T-cell (primary cell): ENCODE data around the gene FANCC. TPM values are rescaled to one million over a fixed set of nuclear protein-coding genes. Genes with fewer than 3 reads are reported as not detected.

Experiments used
- ATAC-seq, 4 experiments: fragments of 200-7000 bp in 3 of 4; fragments of 150-1000 bp in 1 of 4; cut with Tn5 transposase; replicated peaks in 1 of 4; 1 replicate in 3 of 4; 2 replicates in 1 of 4; pipeline ENCODE4 v1.10.0; 2021; ENCODE audit warnings: moderate library complexity in 3 of 4, mild to moderate bottlenecking in 2 of 4, moderate number of reproducible peaks in 1 of 4
- CTCF ChIA-PET, 2 donors: fragments of 300-600 bp; sonication (Branson Sonifier 250); formaldehyde crosslinking; loops; one replicate each; lab custom pipeline; 2022; ENCODE audit warnings: antibody characterized with exemption in 2 of 2; lab: Charles Lee
- POLR2A ChIA-PET, 2 donors: fragments of 300-600 bp; sonication (Branson Sonifier 250); formaldehyde crosslinking; loops; one replicate each; lab custom pipeline; 2022; ENCODE audit warnings: antibody characterized with exemption in 2 of 2; lab: Charles Lee
- DNase-seq, 35 experiments: peaks; one replicate each; pipeline versions ENCODE4 v3.0.0 to v3.0.0-alpha.2; 2013 to 2023
- H3K27ac ChIP-seq: one replicate; pipeline ENCODE4 v1.5.1; 2013; ENCODE audit warnings: low read length
- H3K27me3 ChIP-seq, 2 experiments: replicated peaks in 1 of 2; 1 replicate in 1 of 2; 2 replicates in 1 of 2; pipeline versions ENCODE4 v1.6.1 to v1.7.0; 2013; ENCODE audit warnings: low read length in 1 of 2, mixed read lengths in 1 of 2; ENCODE audit not compliant: control insufficient read depth in 2 of 2, insufficient read depth in 2 of 2; ENCODE audit errors: extremely low read depth in 1 of 2
- H3K36me3 ChIP-seq, 2 donors: 1 replicate in 1 of 2; 2 replicates in 1 of 2; pipeline versions ENCODE4 v1.6.1 to v1.7.0; 2013; ENCODE audit warnings: low read length in 1 of 2; ENCODE audit not compliant: control insufficient read depth in 2 of 2, insufficient read depth in 1 of 2; ENCODE audit errors: extremely low read depth in 1 of 2
- H3K4me1 ChIP-seq, 2 experiments: 1 replicate in 1 of 2; 2 replicates in 1 of 2; pipeline versions ENCODE4 v1.6.1 to v1.7.0; 2013; ENCODE audit warnings: low read length in 2 of 2, mixed read lengths in 1 of 2; ENCODE audit not compliant: insufficient read depth in 2 of 2, control insufficient read depth in 1 of 2; ENCODE audit errors: extremely low read depth in 1 of 2
- H3K4me3 ChIP-seq, 2 donors: 1 replicate in 1 of 2; 2 replicates in 1 of 2; pipeline versions ENCODE4 v1.5.1 to v1.7.0; 2013; ENCODE audit warnings: mild to moderate bottlenecking in 2 of 2, low read length in 1 of 2, moderate library complexity in 1 of 2; ENCODE audit not compliant: control insufficient read depth in 1 of 2; ENCODE audit errors: extremely low read depth in 1 of 2
- H3K9me3 ChIP-seq: 2 replicates; pipeline ENCODE4 v1.7.0; 2013
- H3K27ac Mint-ChIP-seq, 2 donors: one replicate each; pipeline ENCODE4 v1.8.0; 2020 to 2021; ENCODE audit warnings: mild to moderate bottlenecking in 2 of 2, mixed read lengths in 2 of 2
- H3K27me3 Mint-ChIP-seq, 2 donors: one replicate each; pipeline ENCODE4 v1.8.0; 2021 to 2022; ENCODE audit warnings: mixed read lengths in 2 of 2
- H3K36me3 Mint-ChIP-seq: one replicate; pipeline ENCODE4 v1.8.0; 2021; ENCODE audit warnings: mixed read lengths
- H3K4me1 Mint-ChIP-seq, 3 donors: one replicate each; pipeline ENCODE4 v1.8.0; 2020 to 2022; ENCODE audit warnings: mixed read lengths in 3 of 3, mild to moderate bottlenecking in 1 of 3
- H3K4me3 Mint-ChIP-seq, 3 donors: one replicate each; pipeline ENCODE4 v1.8.0; 2020 to 2022; ENCODE audit warnings: mild to moderate bottlenecking in 3 of 3, mixed read lengths in 3 of 3, moderate library complexity in 3 of 3
- H3K9me3 Mint-ChIP-seq, 3 donors: one replicate each; pipeline ENCODE4 v1.8.0; 2020 to 2022; ENCODE audit warnings: mixed read lengths in 3 of 3
- WGBS: methylation state at CpG from one replicate; pipeline ENCODE4 v1.1.5; 2013; ENCODE audit warnings: missing lambda C conversion rate; ENCODE audit not compliant: insufficient coverage; 5-methylcytosine and 5-hydroxymethylcytosine counted together
- total RNA-seq, 35 experiments: library from RNA in 6 of 35; stranded (reverse) in 6 of 35; fragments of 120-200 nt in 1 of 35; gene quantifications; one replicate each; pipeline versions ENCODE4 v1.2.1 to v1.2.4 and lab custom pipeline; 2013 to 2026

Gene FANCC
- total RNA-seq, 5 donors from 2014 or later (not counting 1 experiment from before 2014, with no cell fraction given): 4.2 to 11.6 (median 4.8) TPM

GRCh38 chr9:95182854-95183563, 134.5 kb downstream of the FANCC start:
- Histone ChIP-seq H3K4me1 (no peaks in the 10 kb centered on the region), H3K27ac (no peak overlapping the region), H3K27me3 (no peaks in the 10 kb centered on the region), H3K9me3 (no peaks in the 10 kb centered on the region), H3K4me3 (no peak overlapping the region), H3K36me3 (peaks cover 0 to 8% of the 10 kb centered on the region in 2 donors)
- Mint-ChIP-seq H3K36me3 (no peaks in the 10 kb centered on the region), H3K4me1 (peaks cover 0 to 2% (median under 1%) of the 10 kb centered on the region in 3 donors), H3K9me3 (no peaks in the 10 kb centered on the region), H3K27ac (no peak overlapping the region), H3K27me3 (no peaks in the 10 kb centered on the region), H3K4me3 (no peak overlapping the region)
- WGBS: 99% methylated on average over 9 of the region's 11 CpGs
- DNase-seq (no peak), ATAC-seq (no peak)
- ChIA-PET CTCF (no interaction called here), POLR2A (no interaction called here)

- H3K36me3 Mint-ChIP-seq: no peaks in the 10 kb centered on the region
- no peak overlapping the region for H3K4me3 Mint-ChIP-seq
- ATAC-seq (no peak), DNase-seq (no peak)
- H3K9me3 Mint-ChIP-seq: no peaks in the 10 kb centered on the region
- Histone ChIP-seq H3K27me3 (no peaks in the 10 kb centered on the region), H3K9me3 (no peaks in the 10 kb centered on the region), H3K4me1 (no peaks in the 10 kb centered on the region), H3K4me3 (no peak overlapping the region), H3K27ac (no peak overlapping the region), H3K36me3 (peaks cover 0 to 8% of the 10 kb centered on the region in 2 donors)
- WGBS: 72% methylated on average over 3 of the region's 4 CpGs
- H3K27ac Mint-ChIP-seq: no peak overlapping the region
- ChIA-PET CTCF (no interaction called here), POLR2A (no interaction called here)
- H3K27me3 Mint-ChIP-seq: no peaks in the 10 kb centered on the region
- no peaks in the 10 kb centered on the region for H3K4me1 Mint-ChIP-seq
Observed at GRCh38 chr9:95181835-95182234, 135.7 kb downstream of the FANCC start.

- no peak for ATAC-seq
- Histone ChIP-seq H3K9me3 (no peaks in the 10 kb centered on the region), H3K4me1 (no peaks in the 10 kb centered on the region), H3K27ac (no peak overlapping the region), H3K36me3 (peaks cover 0 to 8% of the 10 kb centered on the region in 2 donors), H3K4me3 (no peak overlapping the region), H3K27me3 (no peaks in the 10 kb centered on the region)
- Mint-ChIP-seq H3K27ac (no peak overlapping the region), H3K9me3 (no peaks in the 10 kb centered on the region), H3K4me3 (no peak overlapping the region), H3K36me3 (no peaks in the 10 kb centered on the region), H3K27me3 (no peaks in the 10 kb centered on the region), H3K4me1 (no peaks in the 10 kb centered on the region)
- ChIA-PET POLR2A (no interaction called here), CTCF (no interaction called here)
- peak in 1 of 35 experiments; percentile 27 for DNase-seq
- 71% methylated on average over 1 of the region's 3 CpGs for WGBS
Observed at GRCh38 chr9:95181226-95181818, 136.2 kb downstream of the FANCC start.

DNA sequence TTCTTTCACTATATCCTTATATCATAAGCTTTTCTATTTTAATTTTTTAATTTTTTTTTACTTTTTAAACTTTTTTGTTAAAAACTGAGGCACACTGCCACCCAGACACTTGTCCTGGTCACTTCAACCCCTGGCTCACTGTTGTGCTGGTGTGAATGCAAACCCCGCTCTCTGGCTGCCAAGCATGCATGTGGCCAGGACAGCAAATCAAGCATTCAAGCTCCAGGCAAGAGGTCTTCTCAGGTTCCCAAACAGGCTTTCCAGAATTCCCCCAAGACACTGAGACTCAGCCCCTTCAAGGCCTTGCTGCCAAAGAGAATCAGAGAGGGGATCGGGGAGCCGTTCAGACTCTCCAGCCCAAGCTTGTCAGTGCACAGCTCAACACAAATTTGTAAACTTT, 139.9 kb downstream of the FANCC start:
- ATAC-seq: no peak
- DNase-seq: no peak
- H3K36me3 ChIP-seq: peaks cover 0 to 6% of the 10 kb centered on the region in 2 donors
- WGBS: 100% methylated on average over 1 of the region's 3 CpGs
- H3K36me3 Mint-ChIP-seq: no peaks in the 10 kb centered on the region
- POLR2A ChIA-PET: no interaction called here
- H3K4me1 Mint-ChIP-seq: no peaks in the 10 kb centered on the region
- CTCF ChIA-PET: interaction anchor here (0.6 to 1.5 kb wide), 2 partner anchors 10 to 29 kb away, joined by 3 to 4 read pairs; no protein-coding TSS in a partner anchor
- H3K27ac ChIP-seq: no peak overlapping the region
- no peaks in the 10 kb centered on the region for H3K4me1 ChIP-seq
- no peak overlapping the region for H3K4me3 ChIP-seq
- H3K4me3 Mint-ChIP-seq: no peak overlapping the region
- no peaks in the 10 kb centered on the region for H3K9me3 Mint-ChIP-seq
- no peaks in the 10 kb centered on the region for H3K9me3 ChIP-seq
- no peaks in the 10 kb centered on the region for H3K27me3 ChIP-seq
- H3K27ac Mint-ChIP-seq: no peak overlapping the region
- H3K27me3 Mint-ChIP-seq: no peaks in the 10 kb centered on the region

GRCh38 chr9:95176755-95177319, 140.7 kb downstream of the FANCC start:
- ATAC-seq: no peak
- H3K36me3 ChIP-seq: peaks cover 0 to 3% of the 10 kb centered on the region in 2 donors
- Mint-ChIP-seq H3K4me3 (no peak overlapping the region), H3K36me3 (no peaks in the 10 kb centered on the region), H3K27ac (no peak overlapping the region), H3K9me3 (no peaks in the 10 kb centered on the region), H3K27me3 (no peaks in the 10 kb centered on the region), H3K4me1 (no peaks in the 10 kb centered on the region)
- H3K4me1 ChIP-seq: no peaks in the 10 kb centered on the region
- no peak overlapping the region for H3K4me3 ChIP-seq
- no peaks in the 10 kb centered on the region for H3K9me3 ChIP-seq
- CTCF ChIA-PET: interaction anchor here in 1 of 2 donors (1.5 kb wide), 1 partner anchor 9 kb away, joined by 4 read pairs; no protein-coding TSS in a partner anchor
- WGBS: 92% methylated on average over 2 of the region's 4 CpGs
- DNase-seq: no peak
- POLR2A ChIA-PET: no interaction called here
- H3K27ac ChIP-seq: no peak overlapping the region
- H3K27me3 ChIP-seq: no peaks in the 10 kb centered on the region

DNA sequence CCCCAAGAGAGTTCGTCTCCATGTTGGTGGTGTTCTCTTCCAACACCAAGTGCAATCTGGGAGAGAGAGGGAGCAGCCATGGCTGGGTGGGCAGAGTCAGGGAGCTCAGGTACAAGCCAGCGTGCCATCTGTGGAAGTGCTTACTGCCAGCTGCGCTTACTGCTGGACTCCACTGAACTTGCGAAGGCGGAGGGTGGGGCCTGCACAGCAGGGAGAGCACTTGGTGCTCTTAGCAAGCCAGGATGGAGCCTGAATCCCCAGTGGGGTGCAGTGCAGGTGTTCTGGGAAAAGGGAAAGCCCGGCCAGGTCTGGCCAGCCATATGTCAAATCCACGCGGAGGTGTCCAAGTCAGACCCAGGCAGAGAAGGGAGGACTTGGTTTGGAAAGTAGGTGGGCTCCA, 142.0 kb downstream of the FANCC start:
- H3K36me3 Mint-ChIP-seq: peaks cover 3% of the 10 kb centered on the region
- Histone ChIP-seq H3K4me3 (no peak overlapping the region), H3K4me1 (no peaks in the 10 kb centered on the region), H3K36me3 (peaks cover 0 to 3% of the 10 kb centered on the region in 2 donors), H3K9me3 (no peaks in the 10 kb centered on the region), H3K27me3 (no peaks in the 10 kb centered on the region), H3K27ac (no peak overlapping the region)
- no peaks in the 10 kb centered on the region for H3K27me3 Mint-ChIP-seq
- no peaks in the 10 kb centered on the region for H3K9me3 Mint-ChIP-seq
- POLR2A ChIA-PET: no interaction called here
- DNase-seq: no peak
- CTCF ChIA-PET: no interaction called here
- peaks cover 0 to 4% (median 1%) of the 10 kb centered on the region in 3 donors for H3K4me1 Mint-ChIP-seq
- WGBS: 100% methylated on average over 5 of the region's 8 CpGs
- H3K27ac Mint-ChIP-seq: no peak overlapping the region
- no peak for ATAC-seq
- no peak overlapping the region for H3K4me3 Mint-ChIP-seq
